HG03520 (cell line): ENCODE data around the gene NEU2.

Experiments
- ATAC-seq: cut with Tn5 transposase; IDR thresholded peaks from one replicate; pipeline ENCODE4 v1.9.1; 2021; ENCODE audit warnings: mild to moderate bottlenecking, moderate library complexity; ENCODE audit not compliant: unreplicated experiment

The NEU2 gene

DNA sequence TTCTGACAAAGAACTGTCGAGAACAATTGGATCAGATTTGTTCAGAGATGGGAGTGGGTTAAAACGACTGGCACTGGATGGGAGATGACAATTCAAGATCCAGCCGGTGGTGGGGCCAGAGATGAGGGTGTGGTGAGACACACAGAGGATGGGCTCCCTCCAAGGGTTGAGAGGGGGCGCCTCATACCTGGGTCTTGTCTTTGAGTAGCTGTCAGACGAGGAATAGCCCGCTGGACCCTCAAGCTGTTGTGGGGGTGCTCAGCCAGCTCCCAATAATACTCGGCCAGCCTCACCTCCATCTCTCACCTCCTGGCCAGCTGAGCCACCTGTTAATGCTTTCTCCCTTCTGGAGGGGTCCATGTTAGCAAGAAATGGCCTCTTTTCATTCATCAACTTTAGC is 41.6 kb downstream of the NEU2 start:
- ATAC-seq: no peak

DNA sequence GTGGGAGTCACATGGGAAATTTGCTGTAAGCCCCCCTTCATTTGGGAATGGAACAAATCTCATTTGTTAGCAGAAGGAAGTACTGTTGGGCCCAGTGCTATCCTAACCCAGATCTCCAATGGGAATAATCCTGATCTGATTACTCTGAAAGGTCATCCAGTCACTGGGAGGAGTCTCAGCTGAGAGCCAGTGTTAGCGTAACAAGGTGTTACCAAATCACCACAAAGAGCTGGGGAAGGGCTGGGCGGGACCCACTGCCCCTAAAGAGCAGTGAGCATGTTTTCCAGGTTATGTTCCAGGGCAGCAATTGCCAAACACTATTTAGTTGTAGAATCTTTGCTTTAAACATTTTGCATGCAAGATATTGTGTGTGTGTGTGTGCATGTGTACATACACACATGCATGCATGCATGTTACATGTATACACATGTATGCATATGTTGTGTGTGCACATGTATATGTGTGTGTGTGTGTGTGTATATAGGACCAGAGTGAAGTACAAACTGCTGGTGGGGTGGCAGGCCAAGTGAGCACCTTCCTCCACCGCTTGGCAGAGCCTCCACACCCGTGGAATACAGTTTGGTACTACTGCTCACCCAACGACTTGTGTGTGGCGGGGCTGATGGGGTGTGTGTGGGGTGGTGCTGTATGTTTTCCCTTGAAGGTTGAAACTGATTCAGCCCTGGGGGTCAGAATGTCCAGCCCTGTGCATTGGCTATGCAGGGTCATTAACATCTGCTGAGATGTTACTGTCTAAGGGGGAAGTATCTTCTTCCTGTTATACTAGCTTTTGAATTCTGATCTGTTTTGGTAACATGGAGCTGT is 42.9 kb downstream of the NEU2 start:
- peak; percentile 20 for ATAC-seq

DNA sequence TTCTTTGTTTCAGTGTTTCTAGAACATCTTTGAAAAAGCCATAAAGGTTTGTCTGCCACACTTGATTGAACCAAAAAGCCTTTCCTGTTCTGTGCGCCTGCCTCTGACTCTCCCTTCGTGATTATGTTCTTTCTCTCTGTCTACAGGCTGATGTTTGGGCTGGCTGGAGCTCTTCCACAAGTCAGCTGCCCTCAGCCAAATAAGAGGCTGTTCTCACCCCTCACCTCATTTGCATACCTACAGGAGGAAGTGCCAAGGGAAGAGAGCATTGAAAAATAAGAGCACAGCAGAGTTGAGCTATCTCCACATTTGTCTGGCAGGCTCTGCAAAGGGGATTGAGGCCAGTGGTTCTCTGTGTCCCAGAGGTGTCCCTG is 43.5 kb downstream of the NEU2 start:
- peak; percentile 43 for ATAC-seq

DNA sequence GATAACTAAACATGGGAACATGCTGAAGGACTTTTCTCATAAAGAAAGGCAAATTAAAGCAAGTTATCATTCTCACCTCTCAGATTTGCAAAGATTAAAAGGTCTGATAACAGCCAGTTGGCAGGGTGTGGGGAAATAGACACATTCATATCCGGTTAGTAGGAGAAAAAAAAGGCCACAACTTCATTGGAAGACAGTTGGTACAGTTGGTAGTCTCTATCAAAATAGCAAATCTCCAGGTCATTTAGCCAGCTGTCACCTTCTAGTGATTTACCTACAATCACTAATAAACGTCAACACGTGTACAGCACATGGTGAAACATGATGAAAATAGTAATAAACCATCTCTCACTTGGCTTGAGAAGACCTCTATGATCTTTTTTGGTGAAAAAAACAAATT is 44.3 kb downstream of the NEU2 start:
- no peak for ATAC-seq

DNA sequence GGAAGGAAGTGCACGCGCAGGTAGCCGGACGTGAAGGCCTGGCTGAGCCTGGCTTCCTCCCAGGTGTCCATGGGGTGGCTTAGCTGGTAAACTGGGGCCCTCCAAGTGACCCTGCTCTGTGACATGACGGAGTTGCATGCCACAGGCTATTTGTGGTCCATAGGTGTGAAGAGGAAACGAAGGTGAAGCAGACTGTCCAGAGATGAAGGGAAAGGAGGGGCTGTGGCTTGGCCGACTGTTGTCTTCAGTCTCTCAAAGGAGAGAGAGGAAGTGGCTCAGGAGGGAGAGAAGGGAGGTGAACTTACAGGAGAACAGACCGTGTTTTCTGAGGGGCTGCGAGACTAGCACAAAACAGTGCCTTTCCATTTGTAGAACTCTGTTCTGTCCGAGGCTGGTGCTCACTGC is 47.0 kb downstream of the NEU2 start:
- ATAC-seq: no peak

DNA sequence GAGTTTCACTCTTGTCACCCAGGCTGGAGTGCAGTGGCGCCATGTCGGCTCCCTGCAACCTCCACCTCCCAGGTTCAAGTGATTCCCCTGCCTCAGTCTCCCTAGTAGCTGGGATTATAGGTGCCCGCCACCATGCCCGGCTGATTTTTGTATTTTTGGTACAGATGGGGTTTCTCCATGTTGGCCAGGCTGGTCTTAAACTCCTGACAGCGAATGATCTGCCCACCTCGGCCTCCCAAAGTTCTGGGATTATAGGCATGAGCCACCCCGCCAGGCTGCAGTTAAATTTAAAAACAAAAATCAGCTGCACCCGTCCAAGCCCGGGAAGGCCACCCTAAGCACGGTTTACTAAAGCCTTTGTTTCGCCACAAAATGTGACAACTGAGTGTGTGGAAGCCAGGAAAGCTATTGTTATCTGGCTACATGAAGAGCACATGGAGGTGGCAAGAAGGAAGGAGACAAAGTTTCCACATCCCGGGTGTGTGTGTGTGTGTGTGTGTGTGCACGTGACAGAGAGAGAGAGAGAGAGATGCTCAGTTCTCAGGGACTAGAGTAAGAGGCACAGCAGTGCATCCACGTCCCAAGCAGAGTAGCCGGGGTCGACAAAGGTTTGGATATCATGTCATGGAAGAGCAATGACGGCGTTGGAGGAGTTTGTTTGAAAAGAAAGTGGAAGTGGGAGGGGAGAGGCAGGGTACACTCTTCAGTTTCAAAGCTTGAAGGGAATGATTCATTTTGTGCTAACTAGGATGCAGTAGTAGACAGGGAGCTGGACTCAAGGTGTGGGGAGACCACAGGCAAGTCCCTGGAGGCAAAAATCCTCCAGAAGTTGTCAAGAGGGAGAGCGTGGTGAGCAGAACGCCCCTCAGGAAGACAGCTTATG is 47.7 kb downstream of the NEU2 start:
- no peak for ATAC-seq

DNA sequence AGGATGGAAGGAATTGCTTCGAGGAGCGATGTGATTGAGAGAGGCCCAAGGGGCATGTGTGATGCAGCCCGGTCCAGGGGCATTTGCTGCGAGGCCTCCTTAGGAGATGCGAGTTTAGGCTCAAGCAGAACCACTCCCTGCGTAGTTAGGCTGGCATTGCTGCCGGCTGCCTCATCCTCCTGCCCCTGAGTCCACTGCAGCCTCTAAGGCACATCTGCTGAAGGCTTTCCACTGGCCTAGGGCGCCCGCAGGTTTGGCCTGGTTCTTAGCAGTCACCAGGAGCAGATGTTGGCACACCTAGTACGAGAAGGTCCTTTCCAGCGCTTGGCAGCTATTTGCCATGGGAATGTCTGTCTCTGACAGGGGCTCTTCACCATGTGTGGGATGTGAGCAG is 48.4 kb downstream of the NEU2 start:
- ATAC-seq: no peak

DNA sequence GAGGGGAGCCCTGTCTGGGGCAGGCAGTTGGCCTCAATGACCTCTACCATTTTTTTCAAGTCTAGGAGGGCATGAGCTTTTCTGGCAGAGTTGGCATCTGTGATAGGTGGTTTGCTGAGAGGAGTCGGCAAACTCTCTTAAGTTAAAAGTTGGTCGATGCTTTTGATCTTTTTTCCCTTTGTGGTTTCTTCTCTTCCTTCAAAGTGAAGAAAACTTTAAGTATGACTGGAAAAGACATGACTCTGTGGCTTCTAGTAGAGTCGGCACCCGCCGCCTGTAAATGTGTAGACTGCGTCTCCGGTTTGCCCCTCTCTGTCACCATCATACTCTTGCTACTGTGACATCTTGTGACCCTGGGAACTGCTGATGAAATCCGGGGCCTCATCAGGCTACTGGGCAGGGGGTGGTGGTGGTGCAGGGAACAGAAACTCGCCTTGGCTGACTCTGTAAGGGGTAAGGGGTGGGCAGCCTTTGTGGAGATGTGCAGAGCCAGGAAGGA is 48.8 kb downstream of the NEU2 start:
- no peak for ATAC-seq

DNA sequence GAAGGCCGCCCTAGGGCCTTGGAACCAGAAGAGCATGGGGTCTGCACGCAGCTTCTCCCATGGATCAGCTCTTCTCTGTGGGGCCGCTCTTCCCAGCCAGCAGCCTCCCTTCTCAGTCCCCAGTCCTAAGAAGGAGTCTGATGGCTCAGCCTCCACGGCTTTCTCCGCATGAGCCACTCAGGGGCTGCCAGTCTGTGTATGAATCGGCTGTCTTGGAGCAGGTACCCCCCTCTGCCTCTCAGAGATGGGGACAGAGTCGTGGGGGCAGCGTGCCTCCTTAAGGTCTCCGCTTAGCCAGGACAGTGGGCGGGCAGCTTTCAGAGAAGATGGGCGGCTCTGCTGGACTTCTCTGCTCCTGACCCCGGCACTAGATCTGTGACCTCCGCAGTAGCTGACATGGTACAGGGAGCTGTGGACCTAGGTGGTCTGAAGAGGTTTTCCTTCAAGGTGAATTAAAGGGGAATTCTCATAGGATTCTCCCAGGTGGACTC is 49.3 kb downstream of the NEU2 start:
- ATAC-seq: peak; percentile 2

DNA sequence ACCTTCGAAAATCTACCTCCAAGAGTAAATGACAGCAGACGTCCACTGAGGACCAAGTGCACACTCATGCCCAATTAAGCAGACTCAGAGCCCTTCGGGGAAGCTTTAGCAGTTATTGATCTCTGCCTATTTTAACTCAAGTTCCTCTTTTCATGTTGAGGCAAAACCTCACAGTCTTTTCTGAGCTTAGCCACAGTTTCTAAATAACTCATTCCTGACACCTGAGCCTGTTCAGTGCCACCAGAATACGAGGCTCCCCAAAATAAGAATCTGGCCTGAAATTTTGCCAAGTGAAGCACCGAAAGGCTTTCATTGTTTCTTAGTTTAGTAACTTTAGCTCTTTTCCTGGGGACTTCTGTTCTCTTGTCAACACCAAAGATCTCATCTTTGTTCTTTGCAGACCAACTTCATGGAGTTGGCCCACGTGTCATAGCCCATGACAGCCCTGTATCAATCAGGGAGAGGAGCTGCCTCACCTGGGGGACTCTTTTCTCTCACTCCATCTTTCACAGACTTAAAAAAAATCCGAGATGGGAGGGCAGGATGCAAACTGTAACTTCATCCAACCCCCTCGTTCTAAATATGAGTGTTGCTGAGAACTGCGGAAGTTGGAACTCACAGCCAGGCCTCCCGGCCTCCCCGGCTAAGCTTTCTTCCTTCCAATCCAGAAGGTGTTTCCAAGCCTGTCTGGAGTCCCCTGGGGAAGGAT is 49.9 kb downstream of the NEU2 start:
- peak; percentile 33 for ATAC-seq

DNA sequence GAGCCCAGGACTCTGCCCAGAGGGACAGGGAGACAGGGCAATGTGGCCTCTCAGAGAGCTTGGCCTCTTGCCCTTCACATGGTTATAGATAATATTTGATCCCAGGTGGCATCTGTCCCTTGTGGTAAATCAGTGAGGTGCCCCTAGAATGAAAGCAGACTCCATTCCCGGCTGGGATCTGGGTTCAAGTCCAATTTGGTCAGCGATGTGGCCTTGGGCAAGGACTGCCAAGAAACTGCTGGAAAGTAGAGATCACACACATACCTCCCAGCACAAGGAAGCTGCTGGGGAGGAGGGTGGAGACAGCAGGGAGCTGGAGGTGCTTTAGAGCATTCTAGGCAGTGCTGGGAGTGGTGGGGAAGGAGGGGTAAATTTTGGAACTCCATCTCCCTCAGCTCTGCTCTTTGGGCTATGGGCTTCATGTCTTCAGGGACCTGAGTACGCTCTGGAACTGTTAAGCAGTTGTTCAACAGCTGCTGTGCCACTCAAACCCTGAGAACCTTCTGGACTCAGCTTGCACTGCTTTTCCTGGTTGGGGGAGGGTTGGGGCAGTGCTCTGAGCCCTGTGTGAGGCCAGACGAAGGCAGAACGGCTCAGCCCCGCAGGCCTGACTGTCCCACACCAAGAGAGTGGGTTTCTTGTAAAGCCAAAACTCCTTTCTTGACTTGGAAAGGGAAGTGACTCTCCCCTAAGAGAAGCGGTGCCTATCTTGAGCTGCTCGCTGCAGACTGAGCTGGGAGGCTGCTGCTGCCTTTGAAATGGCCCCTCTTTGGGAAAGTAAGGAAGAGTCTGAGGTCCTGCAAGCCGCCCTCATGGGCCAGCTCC is 50.7 kb downstream of the NEU2 start:
- ATAC-seq: no peak

DNA sequence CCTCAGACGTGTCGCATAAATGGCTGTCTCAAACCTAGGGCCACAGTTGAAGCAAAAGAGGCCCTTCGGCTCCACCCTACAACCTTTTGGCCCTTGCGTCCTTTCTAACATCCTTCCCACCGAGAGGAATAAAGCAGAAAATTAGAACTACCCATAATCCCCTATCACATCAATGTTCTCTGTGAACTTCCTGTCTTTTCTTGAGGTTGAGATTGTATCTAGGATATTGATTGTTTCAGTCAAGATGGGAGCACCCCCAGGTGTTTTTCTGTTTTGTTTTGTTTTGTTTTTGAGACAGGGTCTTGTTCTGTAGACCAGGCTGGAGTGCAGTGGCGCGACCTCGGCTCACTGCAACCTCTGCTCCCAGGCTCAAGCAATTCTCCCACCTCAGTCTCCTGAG is 51.3 kb downstream of the NEU2 start:
- ATAC-seq: no peak

DNA sequence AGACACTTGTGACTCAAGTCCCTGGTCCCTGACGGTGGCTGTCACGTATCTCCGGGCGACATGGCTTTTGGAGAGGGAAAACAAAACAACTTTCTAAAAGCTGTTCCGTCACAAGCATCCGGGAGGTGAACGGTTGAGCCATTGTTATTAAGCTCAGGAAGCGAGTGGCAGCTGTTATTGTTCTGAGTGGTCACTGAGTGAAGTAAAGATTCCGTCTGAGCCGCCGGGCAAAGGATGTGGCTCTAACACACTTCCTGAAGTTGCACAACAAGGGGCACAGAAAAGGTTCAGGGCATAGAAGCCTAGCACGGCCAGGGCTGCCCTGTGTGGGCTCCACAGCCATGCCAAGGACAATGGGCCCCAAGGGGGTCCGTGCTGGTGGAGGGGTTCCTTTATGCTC is 52.0 kb downstream of the NEU2 start:
- ATAC-seq: peak; percentile 27
